Activated CD8-positive, alpha-beta memory T cell treated with anti-CD3 and anti-CD28 coated beads for 48 hours (primary cell): ENCODE data around the gene BCAT1.
A peak's percentile ranks its signal among the peaks of the same experiment; 100 is the strongest.
"Not testable (repeated sequence)": the region's sequence is repeated elsewhere in the genome, so short reads cannot be mapped to it uniquely, and the experiment has no call there.

Source experiments
- DNase-seq, 3 experiments: peaks; one replicate each; pipeline ENCODE4 v3.0.0-alpha.2; 2020; ENCODE audit warnings: low read depth in 2 of 3, low spot score in 2 of 3

BCAT1 gene

DNA sequence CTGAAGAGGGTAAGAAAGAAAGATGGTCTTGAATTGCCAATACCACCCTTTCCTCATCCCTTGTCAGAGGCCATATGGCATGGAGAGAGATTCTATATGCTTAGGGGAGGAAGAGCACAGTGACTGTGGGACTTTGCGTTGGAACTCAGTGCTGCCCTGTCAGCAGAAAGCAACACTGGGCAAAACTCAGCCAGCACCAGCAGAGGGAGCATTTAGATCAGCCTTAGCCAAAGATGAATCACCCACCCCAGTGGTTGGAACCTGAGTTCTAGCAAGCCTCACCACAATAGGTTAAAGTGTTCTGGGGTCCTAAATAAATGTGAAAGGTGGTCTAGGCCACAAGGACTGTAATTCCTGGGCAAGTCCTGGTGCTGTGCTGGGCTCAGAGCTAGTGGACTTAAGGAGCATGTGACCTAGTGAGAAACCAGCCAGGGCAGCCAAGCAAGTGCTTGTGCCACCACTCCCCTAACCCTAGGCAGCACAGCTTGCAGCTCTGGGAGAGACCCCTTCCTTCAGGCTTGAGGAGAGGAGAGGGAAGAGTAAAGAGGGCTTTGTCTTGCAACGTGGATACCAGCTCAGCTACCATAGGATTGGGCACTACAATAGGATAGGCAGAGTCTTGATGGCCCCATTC lies 11.4 kb upstream of the BCAT1 start:
- peak in 1 of 3 experiments; percentile 21 for DNase-seq

DNA sequence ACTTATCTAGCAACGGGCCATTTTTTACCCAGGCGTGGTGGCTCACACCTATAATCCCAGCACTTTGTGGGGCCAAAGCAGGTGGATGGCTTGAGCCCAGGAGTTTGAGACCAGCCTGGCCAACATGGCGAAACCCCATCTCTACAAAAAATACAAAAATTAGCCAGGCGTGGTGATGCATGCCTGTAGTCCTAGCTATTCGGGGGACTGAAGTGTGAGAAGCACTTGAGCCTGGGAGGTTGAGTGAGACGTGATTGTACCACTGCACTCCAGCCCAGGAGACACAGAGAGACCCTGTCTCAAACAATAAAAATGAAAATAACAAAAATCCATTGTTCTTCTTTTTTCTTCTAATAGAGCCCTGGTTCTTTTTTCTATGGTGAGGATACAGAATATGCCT lies 7.5 kb upstream of the BCAT1 start:
- not testable (repeated sequence) for DNase-seq

DNA sequence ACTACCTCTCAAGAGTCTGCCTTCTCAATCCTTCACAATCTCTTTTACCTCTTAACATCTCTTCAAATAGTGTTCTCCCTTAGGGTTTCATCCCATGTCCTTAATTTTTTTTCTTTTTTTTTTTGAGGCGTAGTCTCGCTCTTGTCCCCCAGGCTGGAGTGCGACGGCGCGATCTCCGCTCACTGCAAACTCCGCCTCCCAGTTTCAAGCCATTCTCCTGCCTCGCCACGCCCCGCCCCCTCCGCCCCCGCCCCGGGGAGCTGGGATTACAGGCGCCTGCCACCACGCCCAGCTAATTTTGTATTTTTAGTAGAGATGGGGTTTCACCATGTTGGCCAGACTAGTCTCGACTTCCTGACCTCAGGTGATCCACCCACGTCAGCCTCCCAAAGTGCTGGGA lies 7.0 kb upstream of the BCAT1 start:
- DNase-seq: no peak

DNA sequence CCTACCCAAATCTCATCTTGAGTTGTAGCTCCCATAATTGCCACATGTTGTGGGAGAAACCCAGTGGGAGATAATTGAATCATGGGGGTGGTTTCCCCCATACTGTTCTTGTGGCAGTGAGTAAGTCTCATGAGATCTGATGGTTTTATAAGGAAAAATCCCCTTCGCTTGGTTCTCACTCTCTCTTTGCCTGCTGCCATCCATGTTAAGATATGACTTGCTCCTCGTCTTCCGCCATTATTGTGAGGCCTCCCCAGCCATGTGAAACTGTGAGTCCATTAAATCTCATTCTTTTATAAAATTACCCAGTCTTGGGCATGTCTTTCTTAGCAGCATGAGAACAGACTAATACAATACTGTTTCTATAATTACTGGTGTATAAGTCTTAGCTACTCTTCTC lies 6.5 kb upstream of the BCAT1 start:
- no peak for DNase-seq

DNA sequence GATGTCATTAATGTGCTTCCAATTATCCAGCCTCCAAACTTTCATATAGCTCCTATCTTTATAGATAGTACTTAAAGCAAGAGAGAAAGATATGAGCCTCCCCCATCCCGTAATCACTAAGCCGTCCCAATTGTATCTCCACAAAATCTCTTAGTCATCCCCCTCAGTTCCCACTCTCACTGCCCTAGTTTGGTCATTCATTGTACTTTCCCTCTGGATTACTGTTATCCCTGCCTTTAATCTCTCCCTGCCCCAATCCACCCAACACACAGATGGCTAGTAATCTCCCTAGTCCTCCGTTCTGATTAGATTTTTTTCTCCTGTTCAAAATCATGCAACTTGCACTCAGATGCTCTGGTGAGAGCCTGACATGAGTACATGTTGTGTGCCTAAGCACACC lies 5.4 kb upstream of the BCAT1 start:
- DNase-seq: no peak

DNA sequence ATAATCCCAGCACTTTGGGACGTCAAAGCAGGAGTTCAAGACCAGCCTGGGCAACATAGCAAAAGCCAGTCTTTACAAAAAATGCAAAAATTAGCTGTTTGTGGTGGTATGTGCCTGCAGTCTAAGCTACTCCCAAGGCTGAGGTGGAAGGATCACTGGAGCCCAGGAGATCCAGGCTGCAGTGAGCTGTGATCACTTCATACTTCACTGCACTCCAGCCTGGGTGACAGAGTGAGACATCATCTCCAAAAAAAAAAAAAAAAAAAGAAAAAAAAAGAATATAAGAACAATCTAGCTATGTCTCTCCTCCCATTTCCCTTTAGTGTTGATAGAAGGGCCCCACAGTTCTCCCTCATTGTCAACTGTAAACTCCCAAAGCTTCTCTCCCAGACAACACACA lies 3.5 kb upstream of the BCAT1 start:
- DNase-seq: no peak

DNA sequence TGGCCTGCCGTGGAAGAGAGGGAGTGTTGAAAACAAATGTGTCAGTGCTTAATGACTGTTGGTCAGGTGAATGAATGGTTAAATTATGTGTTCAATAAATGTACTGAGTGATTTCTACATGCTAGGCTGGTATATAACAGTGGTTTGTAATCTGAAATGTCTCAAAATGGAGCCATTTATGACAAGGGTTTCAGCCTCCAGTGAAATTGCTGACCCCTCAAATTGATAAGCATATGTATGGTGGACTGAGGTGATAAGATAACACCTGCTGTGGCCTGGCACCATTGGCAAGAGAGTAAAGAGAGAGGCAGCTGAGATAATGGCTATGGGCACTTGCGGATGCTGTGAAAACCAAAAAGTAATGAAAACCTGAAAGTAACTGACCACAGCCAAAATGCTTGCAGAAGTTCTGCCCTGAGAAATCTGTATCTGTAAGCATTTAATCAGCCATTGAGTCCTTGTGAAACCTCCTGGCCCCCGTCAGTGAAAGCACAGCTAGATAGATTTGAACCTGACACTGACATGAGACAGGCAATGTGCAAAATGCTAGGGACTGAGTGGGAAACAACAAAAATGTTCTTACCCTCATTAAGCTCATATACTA lies 1.4 kb upstream of the BCAT1 start:
- DNase-seq: no peak

DNA sequence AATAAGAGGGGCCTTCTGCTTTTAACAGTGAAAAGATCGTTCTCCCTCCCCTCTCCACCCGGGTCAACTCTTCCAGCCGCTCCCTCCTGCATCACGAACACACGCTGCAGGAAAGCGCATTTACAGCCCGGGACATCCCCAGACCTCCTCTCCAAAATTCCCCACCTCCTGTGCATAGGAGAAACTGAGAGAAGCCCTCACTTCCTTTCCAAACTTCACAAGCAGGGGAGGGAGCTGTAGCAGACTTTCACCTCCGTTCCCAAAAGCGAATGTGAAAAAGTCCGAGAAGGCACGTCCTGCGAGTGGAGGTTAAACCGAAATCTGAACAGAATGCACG lies 513 bp downstream of the BCAT1 start:
- peak in 1 of 3 experiments; percentile 18 for DNase-seq

DNA sequence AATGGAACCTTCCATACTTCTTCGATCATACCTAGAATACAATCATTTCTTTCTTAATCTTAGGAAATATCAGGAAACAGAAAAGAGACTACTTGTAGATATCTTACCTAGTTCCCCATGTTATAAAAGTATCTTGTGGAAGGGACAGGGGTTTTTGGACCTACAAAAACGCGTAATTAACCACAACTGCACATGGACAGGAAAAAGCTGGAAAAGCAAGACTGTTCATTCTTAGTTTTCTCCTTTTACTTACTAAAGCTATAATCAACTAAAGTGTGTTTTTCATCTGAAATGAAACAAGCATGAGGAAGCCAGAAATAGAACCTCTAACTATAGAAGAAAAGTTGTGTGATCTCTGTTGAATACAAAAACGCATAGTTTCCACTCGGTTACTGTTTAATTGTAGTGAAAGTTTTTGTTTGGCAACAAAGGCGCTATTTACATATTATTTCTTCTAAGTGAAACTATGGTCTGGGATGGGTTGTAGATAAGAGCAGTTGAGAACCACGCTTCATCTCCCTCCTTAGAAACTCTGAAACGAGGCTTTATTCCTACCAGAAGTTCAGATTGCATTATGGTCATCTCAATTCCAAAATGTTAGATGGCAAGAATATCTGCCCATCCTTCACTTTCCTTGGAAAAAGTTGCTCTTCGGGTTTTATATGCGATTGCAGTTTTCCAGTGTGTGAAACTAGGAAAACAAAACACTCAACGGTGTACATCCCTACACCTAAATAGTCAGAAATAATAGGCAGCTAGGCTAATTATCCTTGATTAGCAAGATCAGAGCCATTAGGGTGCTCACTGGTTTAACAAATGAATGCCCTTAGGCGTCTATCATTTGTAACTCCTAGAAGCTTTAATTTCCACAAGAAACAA lies 1.1 kb downstream of the BCAT1 start:
- no peak for DNase-seq

DNA sequence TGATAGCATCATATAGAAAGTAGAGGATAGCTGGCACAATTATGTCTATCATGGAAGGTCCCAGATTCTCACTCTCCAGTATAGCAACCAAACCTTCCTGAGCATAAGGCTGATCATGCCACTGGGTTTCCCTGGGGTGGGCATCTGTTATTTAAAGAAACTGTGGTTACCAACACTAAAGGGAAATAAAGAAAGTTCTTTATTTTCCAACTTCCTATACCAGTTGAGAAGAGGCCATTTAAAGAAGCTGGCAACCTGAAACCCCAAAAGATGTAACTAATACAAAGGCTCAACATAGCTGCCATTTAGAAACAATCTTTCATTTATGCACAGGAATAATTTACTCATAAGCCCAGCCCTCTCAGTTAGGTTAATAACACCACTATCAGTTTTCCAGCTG lies 3.1 kb downstream of the BCAT1 start:
- DNase-seq: no peak

DNA sequence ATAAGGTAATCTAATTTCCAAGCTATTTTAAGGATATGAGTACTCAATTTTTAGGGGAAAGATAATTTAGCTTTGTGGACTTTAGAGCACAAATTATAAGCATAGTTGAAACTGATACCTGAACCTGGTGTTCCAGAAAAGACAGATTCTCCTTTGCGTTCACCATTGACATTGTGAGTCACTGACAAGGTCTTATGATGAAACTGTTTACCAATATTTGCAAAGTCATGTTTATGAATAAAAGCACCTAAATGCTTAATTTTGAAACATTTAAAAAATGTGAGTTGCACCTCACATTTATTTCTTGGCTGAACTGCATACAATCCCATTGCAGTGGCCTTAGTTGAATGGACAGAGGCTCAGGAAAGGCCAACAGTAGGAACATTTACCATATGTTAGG lies 3.9 kb downstream of the BCAT1 start:
- DNase-seq: no peak

DNA sequence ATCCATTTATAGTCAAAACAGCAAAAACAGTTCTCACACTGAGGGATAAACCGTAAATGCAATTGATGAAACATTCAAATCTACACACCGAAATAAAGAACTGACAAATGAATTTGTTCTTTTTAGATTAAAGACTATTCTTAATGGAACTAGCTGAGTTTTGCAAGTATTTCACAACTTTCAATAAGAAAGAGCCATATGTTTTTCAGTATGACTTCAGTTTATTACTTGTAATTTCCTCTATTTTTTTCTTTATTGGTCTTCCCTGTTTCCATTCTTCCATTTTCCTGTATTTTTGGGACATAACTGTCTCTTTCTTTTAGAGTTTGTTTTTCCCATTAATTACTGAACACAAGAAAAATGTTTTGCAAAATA lies 4.3 kb downstream of the BCAT1 start:
- no peak for DNase-seq

DNA sequence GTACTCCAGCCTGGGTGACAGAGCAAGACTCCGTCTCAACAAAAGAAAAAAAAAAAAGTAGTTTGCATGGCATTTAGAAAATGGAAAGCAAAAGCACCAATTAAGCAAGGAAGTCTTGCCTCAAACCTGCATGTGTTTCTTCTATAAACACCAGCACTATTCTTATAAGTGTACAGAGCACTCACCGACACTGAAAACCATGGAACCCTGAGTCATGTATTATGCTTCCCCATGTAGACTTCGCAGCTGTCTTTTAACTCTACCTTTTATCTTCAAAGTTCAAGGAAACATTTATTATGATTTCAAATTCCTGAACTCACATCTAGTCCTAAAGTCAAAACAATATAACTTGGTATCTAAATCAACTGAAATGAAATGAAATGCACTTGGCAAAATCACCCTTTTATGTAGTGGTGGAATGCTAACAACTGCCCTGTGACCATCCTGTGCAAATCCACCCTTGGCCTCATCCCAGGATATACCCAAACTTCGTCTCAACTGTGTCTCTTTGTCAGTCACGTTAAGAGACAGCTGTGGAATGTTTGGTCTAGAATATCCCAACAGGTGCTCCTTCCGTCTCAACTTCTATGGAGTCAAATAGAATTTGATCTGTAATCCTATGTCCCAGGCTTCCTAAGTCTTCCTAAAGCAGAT lies 4.8 kb downstream of the BCAT1 start:
- no peak for DNase-seq

DNA sequence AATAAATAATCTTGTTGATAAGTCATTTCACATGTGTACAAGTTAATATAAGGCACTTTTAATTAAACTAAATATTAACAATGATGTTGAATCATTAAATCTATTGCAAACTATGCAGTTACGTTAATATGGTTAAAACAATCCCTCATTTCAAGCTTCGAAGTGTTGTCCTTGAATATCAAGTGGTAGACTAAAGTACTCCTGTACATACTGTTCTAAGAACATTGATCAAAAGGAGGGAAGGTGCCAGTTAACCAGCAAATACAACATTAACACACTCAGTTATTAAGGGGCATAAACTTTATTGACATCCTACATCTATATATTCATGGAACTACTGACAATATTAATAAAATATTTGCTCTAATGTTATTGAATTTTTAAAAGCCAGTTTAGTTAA lies 8.7 kb downstream of the BCAT1 start:
- DNase-seq: no peak

DNA sequence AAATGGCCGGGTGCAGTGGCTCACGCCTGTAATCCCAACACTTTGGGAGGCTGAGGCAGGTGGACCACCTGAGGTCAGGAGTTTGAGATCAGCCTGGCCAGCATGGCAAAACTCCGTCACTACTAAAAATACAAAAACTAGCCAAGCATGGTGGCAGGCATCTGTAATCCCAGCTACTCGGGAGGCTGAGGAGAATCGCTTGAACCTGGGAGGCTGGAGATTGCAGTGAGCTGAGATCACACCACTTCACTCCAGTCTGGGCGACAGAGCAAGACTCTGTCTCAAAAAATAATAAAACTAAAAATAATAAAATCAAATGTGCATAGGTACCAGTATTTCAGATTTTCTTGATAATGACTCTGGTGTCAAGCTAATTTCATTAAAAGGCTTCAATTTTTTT lies 9.3 kb downstream of the BCAT1 start:
- not testable (repeated sequence) for DNase-seq

DNA sequence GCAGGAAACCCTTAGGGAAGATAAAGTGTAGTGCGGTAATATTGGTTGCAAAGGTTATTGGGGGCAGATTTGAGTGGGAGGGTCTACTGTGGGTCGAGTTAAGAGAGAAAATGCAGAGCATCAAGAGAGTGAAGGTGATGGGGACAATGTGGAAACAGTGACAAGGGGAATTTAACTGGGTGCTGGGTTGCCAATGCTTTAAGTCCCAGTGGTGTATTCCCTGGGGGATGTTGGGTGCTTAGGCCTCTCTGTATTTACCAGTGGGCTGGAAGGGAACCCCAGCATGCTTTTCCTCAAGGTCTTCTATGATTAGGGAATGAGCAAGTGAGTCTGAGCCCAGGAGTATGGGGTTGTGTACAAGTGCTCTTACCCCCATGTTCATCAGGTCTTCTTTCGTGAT lies 10.6 kb downstream of the BCAT1 start:
- no peak for DNase-seq

DNA sequence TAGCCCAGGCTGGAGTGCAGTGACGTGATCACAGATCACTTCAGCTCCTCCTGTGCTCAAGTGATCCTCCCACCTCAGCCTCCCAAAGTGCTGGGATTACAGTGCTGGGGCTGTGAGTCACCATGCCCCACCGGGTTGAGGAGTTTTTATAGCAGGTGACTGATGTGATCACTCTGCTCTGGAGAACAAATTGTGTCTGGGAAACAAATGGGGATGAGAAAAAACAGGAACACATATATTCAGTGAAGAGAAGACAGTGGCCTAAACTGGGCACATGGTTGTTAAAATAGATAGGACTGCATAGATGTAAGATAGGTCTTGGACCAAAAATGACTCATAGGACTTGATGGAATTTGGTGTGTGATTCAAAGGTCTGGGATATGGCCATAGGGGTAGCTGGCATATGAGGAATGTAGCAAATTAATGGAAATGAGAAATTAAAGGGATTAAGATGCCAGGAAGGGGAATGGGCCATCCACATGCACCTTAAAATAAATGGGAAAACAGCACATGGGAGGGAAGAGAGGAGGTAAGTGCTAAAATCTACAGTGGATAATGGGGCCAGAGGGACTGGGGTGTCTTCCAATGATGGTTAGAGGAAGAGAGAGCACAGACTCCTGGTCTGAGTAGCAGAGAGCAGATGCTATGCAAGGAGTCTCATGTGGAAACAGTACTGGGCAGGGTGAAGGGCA lies 11.2 kb downstream of the BCAT1 start:
- DNase-seq: no peak

DNA sequence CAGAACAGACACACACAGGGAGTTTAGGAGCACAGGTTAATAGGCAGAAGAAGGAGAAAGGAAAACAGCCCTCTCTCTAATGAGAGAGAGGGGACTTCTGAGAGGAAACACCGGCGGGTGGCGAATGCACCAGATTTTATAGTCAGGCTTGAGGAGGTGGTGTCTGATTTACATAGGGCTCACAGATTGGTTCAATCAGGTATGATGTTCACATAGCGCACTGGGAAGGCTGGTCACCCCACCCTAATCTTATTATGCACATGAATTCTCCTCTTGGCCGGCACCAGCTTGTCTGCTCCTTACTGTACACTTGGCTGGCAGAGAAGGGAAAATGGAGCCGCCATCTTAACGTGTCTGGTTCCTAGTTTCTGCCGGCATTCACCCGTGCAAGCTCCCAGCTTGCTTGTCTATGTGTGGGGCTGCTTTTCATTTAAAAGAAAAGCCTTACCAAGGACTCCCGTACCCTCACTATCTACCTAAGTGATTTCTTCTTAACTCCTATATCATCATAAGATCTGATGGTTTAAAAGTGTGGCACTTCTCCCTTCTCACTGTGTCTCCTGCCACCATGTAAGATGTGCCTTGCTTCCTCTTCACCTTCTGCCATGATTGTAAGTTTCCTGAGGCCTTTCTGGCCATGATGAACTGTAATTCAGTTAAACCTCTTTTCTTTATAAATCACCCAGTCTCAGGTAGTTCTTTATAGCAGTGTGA lies 15.1 kb downstream of the BCAT1 start:
- no peak for DNase-seq

DNA sequence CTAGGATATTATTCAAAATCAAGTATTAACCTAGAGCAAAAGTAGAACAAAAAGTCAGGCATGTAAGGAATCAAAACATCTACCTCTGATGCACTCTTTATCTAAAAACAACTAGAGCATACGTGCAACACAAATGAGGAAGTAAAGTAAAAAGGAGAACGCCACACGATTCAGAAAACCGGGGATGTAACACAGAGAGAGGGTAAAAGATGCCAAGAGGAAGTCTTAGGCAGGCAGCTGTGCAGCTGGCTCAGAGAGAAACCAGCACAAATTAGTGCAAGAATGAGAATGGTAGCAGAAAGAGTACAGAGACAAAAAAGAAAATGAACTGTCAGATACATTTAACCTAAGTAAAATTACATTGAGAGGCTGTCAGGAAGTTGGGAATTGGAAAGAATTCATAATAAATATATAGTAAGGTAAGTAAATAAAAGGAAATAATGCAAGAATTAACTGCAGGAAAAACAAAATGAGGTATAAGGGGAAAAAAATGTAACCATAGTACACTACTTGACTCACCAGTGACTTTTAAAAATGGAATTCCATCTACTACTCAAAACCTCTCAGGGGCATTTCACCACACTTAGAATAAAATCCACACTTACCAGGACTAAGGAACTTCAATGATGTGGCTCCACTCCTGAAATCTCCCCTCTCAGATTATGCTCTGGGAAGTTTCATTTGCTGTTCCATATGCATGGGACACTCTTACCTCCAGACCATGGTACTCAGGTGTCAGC lies 17.1 kb downstream of the BCAT1 start:
- DNase-seq: no peak

DNA sequence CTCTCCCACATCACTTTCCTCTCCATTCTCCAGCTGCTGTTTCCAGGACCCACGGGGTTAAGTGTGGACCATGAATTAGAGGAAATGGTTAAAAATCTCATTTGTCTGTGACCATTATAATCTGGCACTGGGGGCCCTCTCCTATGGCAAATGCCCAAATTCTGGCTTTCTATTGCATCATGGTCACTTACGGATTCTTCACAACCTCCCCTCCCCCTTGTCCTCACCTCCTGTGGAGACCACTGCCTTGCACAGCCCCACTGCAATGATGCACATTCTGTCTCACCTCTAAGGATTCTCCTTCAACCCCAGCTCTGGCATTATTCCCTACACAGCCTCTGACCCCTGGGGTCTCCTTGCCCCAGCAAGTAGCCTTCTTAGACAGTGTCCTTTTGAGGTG lies 18.9 kb downstream of the BCAT1 start:
- no peak for DNase-seq
